ENCODE data around the gene DHRS7B.
"Not testable (repeated sequence)": the region's sequence is repeated elsewhere in the genome, so short reads cannot be mapped to it uniquely, and the experiment has no call there.

DHRS7B gene

DNA sequence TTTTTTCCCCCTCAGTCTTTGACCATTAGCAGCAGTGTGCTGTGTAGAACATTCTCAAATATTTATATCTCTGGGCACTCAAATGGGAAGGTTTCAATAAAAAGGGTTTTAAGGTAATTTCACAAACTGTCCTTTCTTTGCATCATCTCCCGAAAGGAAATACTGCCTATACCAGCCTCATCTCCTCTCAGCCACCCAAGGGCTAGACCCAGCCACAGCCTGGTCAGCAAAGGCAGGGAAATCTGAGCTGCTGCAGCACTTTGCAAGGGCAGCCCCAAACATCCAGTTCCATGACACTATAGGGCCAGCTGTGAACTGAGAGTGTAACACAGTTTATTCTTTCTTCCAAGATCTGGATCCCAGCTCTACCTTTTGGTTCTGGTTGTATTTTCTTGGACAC is 58.3 kb downstream of the DHRS7B start:
- DNase-seq, result no peak

DNA sequence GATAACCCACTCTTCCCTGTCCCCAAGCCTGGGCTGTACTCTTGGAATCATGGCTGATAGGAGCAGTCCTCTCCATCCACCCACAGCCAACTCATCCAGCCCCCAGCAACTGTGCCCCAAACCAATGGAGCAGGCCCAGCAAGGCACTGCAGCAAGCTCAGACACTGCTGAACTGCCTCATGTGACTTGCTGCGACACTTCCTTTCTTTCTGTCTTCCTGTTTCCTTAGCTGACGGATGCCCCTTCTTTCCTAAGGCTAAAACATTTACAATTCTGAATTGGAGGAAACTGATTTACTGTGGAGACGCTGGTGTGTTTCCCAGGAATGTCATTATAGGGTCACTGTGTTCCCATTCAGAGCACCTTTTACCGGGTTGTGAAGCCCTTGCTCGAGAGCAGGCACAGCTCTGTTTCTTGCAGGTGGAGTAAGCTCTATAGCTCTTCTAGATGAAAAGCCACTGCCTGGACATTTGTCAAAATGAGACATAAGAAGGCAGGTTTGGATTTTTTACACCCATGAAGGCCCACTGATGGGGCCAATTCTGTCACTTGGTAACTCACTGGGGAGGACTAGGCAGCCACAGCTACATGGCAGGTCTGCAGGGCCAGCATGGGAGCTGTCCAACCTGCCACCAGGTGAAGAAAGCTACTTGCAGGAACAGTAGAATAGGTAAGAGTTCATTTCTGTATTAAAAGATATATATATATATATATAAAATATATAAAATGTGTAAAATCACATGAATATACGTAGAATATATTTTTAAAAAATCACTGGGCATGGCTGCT is 59.8 kb downstream of the DHRS7B start:
- no peak for DNase-seq

DNA sequence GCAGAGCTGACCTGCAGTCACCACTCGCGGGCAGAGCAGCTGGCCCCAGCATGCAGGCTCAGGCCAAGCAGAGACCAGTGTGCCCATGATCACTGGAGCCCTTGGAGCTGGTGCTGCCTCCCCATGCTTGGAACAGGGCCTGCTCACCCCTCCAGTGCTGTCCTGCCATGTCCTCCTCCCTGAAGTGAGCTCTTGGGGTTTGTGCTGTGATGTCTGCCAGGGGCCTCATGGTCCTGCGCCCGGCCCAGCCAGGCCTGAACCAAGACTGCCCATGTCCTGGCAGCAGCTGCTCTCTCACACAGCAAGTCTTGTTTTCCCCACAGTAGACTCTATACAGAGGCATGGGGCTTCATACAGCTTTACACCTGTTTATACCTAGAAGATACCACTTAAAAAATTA is 62.6 kb downstream of the DHRS7B start:
- DNase-seq, result no peak

DNA sequence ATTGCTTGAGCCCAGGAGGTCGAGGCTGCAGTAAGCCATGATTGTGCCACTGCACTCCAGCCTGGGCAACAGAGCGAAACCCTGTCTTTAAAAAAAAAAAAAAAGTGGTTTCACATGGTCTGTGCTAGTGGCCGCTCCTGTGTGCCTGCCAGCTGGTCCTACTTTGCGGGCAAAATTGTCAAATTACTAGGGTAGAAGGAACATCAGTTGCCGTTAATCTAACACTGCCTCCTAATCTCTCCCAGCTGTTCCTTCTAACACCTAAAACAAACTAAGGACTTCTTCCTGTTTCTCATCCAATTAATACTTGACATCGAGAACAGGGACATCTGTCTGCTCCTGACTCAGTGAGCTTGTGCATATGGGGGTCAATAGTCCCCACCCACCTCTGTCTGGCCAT is 63.3 kb downstream of the DHRS7B start:
- DNase-seq, result no peak

DNA sequence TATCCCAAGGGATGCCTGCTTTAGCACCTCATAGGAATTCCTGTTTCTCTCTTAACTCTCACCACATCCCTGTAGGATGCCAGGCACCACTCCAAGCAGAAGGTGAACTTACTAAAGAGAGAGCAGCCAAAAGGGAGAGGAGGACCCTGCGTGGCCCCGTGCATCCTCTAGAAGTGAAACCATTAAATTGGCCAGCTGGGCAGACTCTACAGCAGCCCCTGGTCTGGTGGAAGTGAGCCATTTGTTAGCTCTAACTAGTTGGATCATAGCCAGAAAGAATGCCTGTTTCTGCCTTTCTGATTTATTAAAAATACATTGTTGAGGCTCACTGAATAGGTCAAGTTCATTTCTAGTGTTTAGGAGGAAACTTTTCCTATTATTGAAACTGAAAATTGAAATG is 64.9 kb downstream of the DHRS7B start:
- DNase-seq, result no peak

DNA sequence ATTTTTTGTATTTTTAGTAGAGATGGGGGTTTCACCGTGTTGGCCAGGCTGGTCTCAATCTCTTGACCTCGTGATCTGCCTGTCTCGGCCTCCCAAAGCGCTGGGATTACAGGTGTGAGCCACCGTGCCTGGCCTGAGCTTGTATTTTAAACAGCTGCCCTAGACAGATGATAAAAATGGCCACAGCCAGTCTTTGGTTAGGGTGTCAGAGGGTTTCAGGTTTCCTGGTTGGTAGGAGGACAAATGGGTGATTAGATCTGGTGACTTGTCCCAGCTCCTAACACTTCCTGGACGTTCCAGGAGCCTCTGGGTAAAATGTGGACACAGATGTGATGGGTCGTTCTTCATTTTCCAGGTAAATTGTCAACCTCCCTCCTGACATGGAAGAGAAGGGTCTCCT is 65.7 kb downstream of the DHRS7B start:
- not testable (repeated sequence) for DNase-seq

DNA sequence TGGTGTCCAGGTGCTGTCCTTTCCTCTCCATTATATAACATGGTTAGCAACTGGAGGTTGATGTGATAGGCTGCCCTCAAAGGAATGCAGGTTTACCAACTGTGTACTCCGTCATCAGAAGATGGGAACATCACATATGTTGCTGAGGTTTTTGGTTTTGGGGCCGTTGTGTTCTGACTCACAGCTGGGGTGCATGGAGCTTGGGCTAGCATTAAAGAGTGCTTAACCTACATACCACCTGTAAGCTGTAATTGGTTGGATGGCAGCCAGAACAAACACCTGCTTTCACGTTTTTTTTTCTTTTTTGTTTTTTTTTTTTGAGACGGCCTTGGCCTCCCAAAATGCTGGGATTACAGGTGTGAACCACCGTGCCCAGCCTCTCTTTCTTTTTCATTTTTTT is 66.3 kb downstream of the DHRS7B start:
- DNase-seq, result no peak

DNA sequence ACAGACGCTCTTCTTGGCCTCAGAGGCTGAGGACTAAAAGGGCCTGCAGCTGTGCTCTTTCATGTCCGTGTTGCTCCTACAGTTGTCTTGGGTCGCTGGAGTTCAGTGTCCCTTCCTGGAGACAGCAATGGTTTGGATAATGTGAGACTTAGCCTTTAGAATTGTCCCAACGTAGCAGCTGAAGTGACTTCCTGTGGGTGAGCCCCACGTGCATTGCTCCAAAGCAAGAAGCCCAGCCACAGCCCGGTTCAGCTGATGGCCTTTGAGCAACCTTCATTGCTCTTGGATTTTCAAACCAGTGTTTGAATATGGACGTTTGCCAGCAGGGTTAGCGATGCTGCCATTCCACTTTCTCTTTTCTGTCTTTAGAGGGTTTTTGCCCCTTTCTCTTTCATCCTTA is 67.5 kb downstream of the DHRS7B start:
- DNase-seq, result no peak

DNA sequence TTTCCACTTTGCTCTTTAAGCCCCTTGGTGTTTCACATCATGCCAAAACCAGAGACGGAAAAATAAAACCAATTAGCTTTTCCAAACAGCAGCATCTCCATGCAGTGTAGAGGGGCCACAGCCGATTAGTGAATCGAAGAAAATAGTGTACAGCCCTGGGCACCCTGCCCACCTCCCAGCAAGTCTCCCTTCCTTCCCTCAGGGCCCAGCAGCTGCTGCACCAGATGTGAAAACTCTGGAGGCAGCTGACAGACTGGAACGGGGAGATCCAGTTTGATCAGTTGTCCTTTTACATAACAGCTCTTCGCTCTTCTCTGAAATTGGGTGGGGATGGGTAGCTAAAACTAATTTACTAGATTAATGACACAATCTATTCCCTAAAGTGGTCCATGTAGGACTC is 67.9 kb downstream of the DHRS7B start:
- DNase-seq, result no peak

DNA sequence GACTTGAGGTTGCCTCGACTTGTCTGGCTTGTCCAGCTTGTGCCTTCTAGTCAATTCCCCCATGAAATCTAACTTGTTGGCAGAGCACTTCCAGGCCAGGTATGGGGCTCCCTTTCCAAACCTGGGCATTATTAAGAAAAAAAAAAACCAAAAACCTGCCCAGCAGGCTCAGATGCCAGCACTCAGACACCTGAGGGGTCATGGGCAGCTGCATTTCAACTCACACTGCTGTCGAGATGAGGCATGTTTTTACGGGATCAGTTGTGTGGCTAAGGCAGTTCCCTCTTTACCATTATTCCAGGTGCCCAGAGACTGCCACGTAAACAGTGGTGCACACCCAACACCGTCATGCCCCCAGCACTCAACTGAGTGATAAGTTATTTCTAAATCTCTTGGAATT is 69.4 kb downstream of the DHRS7B start:
- DNase-seq, result no peak

DNA sequence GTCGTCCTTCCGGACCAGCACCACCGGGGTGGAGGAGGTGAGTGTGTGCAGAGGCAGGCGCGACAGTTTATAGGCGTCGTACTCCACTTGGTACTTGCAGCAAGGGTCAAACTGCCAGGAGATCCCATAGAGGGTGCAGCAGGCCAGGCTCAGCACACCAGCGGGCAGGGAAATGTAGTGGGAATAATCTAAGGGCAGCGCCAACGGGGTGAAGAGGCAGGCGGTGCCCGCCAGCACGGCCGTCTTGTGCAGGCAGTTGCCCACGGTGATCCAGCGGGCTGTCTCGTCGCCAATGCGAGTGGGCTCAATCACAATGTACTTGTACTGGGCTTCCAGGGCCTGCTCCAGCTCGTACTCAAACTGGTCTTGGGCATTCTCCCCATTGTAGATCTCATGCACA is 71.6 kb downstream of the DHRS7B start:
- no peak for DNase-seq

DNA sequence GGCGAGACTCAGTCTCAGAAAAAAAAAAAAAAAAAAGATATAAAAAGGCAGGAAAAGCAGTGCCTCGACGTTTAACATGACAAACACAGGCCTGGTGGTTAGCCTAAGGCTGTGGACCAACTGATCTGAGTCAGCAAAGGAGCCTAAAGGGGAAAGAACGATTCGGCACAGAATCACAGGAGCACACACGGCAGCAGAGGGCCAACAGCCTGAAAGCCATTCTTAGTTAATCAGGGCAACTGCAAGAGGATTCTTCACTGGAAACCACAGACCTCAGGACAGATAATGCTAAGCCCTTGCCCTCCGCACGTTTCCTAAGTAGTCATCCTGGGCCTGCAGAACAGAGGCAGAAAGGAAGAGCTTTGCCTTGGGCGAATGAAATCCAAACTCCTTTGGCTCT is 72.5 kb downstream of the DHRS7B start:
- DNase-seq, result no peak

DNA sequence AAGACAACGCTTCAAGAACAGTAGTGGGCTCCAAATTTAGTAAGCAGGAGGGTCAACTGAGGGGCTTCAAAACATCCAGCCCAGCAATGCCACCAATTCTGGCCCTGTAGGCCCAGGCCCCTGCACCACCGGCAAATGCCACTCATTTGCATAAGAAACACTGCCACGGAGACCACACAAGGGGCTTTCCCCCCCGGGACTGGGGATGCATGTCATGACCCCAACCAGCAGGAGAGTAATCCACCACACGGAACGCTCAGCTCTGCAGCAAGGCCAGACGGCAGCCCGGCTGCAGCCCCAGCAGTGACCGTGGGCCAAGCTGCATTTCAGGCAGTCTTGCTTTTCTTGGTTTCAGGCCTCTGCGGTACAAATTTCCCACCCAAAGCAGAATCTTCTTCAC is 73.1 kb downstream of the DHRS7B start:
- no peak for DNase-seq

DNA sequence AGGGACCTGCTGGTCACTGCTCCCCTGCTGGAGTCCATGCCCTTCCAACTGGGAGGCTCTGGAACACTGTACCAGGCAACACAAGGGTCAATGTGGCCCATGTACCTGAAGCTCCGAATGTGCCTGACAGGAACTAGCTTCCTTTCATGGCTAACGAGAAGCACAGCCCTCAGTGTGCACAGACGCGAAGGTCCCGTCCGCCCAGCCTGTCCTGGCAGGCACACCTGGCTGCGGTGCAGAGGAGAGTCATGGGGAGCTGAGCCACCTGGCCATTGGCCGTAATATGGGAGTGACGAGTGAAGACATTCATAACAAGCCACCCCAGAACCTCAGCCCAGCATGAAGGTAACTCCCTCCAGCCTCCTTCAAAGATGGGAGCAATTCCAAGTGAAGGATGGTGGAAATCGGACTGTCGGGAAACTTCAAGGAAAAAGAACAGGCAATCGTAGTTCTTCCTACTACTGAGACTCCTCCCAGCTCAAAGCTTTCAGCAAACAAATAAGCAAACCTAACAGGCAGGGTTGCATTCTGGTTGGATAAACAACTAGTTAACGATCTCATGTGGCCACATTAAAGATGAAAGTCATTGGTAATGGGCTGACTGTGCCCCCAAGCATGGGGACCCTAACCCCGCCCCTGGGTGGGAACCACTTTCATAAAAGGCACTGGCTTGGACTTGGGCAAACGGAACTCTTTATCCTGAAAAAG is 74.0 kb downstream of the DHRS7B start:
- no peak for DNase-seq

DNA sequence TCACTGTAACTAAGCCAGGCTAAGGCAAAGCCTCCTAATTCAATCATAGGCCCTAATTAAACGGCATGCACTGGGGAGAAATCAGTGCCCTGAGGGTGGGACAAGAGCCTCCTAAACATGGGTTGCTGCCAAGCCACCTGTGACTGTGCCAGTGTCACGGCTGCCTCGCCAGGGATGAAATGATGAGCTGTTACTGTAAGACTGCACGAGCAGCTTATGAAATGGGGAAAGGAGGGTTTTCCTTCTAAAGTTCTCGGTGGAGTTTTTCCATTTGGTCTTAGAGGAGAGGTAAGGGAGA is 74.5 kb downstream of the DHRS7B start:
- DNase-seq, result no peak

DNA sequence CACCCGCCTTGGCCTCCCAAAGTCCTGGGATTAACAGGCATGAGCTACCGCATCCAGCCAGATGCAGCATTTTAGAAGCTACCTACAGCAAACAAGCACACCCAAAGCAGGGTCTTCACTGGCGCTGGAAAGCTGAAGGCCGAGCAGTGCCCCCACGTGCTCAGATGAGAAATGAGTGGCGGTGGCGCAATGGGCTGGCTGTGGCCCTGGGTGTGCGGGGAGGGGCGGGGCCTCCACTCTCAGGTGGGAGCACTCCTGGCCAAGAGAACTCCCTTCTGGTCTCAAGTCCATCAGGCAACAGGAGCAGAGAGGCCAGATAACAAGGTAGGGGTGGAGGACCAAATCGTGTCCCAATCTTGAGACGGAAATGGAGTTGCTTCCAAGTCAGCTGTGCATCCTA is 75.1 kb downstream of the DHRS7B start:
- DNase-seq, result no peak

DNA sequence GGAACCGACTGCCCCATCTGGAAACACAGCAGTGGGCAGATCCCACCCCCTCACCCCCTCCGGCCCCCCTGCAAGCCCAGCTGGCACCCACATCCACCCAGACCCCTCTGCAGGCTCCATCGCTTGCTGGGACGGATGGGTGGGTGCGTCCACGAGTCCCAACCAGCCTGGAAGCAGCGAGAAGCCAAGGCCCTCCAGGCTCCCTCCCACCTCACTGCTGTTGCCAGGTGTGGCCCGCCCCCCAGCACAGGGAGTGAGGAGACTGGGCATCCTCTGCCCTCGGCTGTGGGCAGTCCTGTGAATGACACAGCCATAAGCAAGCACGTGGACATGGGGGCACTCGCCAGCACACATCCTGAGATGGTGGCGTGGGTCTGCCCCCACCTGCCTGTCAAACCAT is 75.7 kb downstream of the DHRS7B start:
- DNase-seq, result no peak

DNA sequence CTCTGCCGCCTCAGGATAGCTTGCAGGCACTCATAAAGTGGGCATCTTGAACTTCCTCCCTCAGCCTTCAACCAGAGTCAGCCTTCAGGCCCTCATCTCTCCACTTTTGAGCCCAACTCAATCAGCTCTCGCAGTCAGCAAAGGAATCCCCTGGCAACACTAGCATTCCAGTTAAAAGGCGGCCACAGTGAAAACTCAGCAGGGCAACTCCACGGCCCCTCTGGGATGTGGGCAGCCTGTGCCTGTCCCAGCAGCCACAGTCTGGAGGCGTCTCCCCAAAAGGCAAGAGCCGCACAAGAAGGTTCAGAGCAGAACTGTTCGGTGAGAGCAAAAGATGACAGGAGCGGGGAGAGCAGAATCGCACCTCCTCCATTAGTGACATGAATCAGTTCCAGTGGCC is 78.2 kb downstream of the DHRS7B start:
- no peak for DNase-seq

DNA sequence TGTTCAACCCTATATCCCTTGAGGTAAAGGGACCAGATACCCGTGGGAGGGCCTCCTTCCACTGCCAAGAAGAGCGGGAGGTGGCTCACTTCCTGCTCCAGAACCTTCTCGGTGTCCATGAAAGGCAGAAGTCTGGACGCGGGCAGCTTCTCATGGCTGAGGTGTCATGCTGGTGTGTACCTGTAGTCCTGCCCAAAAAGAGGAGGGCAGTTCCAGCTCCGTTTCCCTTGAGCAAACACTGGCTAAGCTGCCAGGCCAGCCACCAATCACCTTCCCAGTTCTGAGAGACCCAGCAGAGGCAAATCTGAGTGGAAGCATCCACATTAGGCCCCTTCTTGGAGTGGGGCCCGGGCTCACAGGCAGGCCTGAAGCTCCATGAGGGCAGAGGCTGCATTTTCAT is 81.6 kb downstream of the DHRS7B start:
- no peak for DNase-seq

DNA sequence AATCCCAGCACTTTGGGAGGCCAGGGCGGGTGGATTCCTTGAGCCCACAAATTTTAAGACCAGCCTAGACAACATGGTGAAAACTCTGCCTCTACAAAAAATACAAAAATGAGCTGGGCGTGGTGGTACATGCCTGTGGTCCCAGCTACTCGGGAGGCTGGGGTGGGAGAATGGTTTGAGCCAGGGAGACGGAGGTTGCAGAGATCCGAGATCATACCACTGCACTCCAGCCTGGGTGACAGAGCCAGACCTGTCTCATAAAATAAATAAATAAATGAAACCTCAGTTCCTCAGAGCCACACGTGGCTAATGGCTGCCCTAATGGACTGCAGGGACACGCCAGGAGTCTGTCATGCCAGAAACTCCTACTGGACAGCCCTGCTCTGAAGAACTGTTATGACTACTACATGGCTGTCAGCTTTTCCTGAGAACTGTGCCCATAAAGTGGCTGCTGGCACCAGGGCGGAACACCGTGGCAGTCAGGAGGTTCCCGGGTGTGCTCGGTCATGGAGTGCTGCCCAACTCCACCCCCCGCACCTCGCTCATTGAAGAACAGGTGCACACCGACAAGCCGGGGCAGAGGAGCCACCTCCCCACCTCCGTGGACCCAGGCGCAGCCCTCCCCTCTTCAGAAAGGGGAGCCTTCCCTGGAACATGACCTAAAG is 82.9 kb downstream of the DHRS7B start:
- DNase-seq, result no peak

DNA sequence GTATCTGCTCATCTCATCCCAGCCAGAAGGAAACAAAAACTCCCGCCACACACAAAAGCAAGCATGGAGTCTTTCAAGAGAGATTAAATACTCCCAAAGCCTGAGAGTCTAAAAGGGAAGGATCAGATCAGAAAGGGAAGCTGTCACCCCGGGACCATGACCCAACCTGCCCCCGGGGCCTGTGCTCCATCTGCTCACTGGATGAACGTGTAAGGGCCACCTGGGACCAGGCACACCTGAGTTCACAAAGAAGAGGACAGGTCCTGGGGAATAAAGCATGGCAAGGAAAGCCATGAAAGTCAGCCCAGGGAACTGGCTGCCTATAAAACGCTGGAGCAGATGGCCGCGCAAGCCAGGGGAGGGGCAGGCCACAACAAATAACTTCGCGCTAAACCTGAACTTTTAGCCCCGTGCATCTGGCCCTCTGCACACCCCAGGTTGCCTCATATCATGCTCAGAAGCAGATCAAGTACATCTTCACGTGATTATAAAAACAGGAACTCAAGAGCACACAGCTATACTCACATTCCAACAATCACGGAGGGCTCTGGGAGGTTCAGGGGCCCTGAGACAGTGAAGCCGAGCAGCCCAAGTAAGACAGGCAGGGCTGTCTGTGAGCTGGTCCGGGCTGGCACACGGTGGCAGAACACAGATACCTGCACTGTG is 83.8 kb downstream of the DHRS7B start:
- no peak for DNase-seq

DNA sequence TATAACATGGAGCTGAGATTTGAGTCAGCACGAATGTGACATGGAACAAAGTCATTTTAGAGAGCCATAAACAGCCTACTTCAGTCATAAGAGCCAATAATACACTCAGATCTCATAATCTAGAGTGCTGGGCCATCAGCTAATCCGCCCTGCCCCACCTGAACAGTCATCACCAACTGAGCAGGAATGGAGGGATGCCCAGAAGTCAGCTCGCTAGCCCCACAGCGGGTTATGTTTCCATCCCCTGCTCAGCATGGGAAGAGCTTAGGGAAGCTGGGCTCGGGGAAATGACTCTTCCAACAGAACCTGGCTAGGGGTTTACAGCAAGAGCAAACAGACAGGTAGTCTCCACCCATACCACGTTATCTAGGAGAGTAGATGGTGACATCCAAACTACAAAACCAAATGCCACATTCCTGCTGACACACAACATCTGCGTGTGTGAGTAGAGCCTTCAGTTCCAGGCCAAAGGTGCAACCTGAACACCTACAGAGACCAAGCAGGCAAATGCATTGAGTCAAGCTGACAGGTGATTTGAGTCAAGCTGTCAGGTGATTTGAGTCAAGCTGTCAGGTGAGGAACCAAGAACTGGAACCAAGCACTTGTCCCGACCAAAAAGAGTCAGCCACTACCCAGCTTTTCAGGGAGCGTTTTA is 85.2 kb downstream of the DHRS7B start:
- DNase-seq, result no peak
